T follicular helper cell (primary cell): ENCODE data around the gene NF2.

Experiments
- DNase-seq: peaks from one replicate; pipeline ENCODE4 v3.0.0-alpha.2; 2020; ENCODE audit warnings: low read depth

NF2 gene

DNA sequence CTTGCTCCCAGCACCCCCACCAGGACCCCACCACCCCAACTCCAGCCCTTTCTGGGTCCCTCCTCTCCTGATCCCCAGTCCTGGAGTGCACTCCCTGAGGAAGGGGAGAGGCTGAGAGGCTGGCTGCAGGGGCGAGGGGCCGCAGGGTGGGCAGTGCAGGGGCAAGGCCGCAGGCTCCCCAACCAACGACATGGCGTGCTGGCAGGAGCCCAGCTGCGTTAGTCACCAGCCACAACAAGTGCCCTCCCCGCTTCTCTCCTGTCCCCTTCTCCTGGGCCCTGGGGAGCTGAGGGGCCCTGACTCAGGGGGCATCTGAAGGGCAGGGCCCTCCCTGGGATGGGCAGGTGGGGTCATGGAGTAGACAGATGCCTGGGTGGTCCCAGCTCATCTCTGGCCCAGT, 118.7 kb downstream of the NF2 start:
- no peak for DNase-seq

DNA sequence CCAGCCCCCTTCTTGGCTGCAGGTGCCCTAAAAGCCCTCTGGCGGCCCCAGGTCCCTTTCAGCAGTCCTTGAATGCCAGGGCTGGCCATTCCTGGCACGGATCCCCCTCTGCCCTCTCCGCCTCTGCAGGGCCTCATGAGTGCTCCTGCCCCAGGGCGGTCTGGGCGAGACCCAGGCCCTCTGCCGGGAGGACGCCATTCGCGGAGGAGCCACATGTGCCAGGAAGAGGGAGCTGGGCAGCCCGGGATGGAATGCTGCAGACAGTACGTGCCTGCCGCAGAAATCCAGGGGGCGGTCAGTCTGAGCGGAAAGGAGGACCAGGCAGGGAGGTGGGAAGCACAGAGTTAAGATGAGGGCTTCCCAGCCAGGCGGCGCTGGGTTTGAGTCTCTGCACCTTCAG, 119.2 kb downstream of the NF2 start:
- no peak for DNase-seq

GRCh38 chr22:29723766-29724165, 120.3 kb downstream of the NF2 start:
- no peak for DNase-seq

DNA sequence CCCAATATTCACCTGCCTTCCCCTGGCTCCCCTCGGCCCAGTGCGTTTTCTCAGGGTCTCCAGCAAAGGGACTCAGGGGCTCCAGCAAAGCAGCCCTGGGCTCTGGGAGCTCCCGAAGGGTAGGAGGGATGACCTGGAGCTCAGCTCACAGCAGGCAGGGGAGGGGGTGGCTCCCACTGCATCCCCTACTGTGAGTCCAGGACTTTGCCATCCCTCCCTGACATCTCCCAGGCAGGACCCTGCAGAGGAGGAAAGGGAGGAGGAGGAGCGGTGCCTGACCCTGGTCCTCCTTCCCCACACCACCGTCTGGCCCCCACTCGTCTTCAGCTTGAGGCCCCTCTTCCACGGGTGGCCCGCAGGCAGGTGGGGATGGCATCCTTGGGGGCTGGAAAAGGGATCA, 121.4 kb downstream of the NF2 start:
- no peak for DNase-seq

GRCh38 chr22:29726106-29726505, 122.7 kb downstream of the NF2 start:
- DNase-seq, result no peak

DNA sequence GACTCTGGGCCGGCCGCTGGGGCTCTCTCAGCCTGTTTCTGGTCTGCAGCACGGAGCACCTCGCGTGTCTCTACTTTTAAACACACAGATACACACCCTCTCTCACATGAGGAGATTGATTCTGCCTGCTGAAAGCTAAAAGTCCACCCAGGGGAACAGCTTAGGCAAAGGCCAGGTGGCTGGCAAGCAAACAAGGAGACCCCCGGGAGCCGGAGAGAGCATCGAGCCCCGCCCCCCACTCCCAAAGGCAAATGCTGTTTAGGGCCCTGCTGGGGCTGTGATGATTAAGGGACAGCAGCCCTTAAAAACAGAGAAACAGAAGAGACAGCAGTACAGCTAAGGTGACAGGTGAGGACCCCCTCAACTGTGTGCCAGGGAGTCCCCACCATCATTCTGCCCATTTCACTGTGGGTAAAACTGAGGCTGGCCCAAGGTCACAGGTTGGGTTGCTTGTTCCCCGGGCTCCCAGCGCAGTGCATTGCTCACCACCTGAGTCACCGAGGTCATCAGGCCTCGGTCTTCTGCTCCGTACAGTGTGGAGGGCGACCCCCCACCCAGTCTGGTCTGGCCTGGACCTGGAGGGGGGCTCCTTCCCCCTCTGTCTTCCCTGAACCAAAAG, 123.2 kb downstream of the NF2 start:
- no peak for DNase-seq

- no peak for DNase-seq
Measured at GRCh38 chr22:29727131-29727523, 123.7 kb downstream of the NF2 start.

DNA sequence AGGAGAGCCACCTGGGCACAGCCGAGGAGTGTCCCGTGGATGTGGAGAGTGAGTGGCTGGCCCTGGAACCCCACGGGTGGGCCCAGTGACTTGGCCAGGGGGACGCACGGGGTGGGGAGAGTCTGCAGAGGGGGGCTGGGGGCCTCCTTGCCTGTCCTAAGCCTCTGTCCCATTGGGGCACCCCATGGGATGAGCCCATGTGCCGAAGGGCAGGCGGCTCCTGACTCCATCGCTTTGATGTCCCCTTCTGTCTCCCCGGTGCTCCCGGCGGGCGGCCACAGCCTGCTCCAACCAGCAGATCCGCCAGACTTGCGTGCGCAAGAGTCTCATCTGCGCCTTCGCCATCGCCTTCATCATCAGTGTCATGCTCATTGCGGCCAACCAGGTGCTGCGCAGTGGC, 125.7 kb downstream of the NF2 start:
- DNase-seq, result no peak

- no peak for DNase-seq
Measured at GRCh38 chr22:29731058-29731850, 127.8 kb downstream of the NF2 start.

DNA sequence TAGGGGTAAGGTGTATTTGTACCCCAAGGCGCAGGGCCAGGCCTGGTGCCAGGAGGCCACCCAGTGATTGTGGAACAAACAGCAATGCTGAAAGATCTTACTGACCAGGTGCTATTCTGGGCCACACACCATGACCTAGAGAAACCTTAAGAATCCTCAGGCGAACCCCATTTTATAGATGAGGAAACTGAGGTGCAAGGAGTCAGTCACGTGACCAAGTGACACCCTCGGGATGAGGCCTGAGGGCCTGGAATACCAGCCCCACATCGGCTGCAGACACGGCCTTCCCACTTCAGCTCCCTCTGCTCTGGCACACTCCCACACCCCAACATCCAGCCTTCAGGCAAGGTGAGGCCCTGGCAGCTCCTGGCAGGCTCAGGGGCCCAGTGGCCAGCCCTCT, 129.4 kb downstream of the NF2 start:
- no peak for DNase-seq

GRCh38 chr22:29733362-29734201, 130.1 kb downstream of the NF2 start:
- no peak for DNase-seq

GRCh38 chr22:29734406-29734805, 131.0 kb downstream of the NF2 start:
- no peak for DNase-seq

DNA sequence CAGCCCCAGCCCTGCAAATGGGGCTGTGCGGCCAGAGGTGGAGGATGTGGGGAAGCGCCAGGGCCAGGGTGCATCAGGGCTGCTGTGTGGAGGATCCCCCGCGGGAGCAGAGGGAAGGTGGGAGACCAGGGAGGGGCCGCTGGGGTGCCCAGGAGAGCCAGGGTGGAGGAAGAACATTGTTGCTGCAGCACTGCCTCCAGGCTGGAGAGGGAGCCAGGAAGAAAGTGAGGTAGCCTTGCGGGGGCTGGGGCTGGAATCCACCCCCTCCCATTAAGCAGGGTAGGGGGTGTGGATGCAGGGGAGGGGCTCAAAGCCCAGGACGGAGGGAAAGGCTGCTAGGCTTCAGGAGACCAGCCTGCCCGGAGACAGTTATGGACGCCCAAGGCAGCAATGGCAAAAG, 131.4 kb downstream of the NF2 start:
- DNase-seq, result no peak

- DNase-seq, result no peak
Measured at GRCh38 chr22:29735416-29735815, 132.0 kb downstream of the NF2 start.

GRCh38 chr22:29737251-29738117, 134.1 kb downstream of the NF2 start:
- no peak for DNase-seq

- no peak for DNase-seq
Measured at GRCh38 chr22:29738118-29738815, 134.8 kb downstream of the NF2 start.

DNA sequence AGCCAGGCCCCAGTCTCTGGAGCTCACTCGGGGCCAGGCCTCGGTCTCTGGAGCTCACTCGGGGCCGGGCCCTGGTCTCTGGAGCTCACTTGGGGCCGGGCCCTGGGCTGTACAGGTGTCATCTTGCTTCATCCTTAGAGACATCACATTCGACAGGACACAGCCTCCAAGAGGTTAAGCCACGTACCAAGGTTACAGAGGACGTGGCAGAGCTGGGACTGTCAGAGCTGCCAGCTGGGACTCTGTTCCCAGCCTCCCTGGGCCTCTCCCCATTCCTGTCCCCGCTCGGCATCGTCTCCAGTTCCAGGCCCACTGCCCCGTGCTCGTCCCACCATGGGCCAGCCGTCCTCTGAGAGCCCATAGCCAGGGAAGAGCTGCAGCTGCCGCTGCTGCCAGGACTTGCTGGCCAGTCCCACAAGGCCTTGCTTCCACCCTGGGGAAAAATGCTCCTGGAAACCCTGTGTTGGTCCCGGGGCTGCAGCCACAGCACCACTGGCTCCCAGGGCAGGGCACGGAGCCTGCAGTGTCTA, 136.0 kb downstream of the NF2 start:
- no peak for DNase-seq

- no peak for DNase-seq
Measured at GRCh38 chr22:29740216-29740615, 136.8 kb downstream of the NF2 start.

- no peak for DNase-seq
Measured at GRCh38 chr22:29741926-29742325, 138.5 kb downstream of the NF2 start.

- DNase-seq, result no peak
Measured at GRCh38 chr22:29742326-29742725, 138.9 kb downstream of the NF2 start.

- DNase-seq, result no peak
Measured at GRCh38 chr22:29744902-29745301, 141.5 kb downstream of the NF2 start.
